ACC112 (cell line): ENCODE results near the gene ZNF496.
"Not testable (repeated sequence)": the region's sequence is repeated elsewhere in the genome, so short reads cannot be mapped to it uniquely, and the experiment has no call there.

ENCODE experiments used
- H2AFZ ChIP-seq: fragments of 200-600 bp; sonication (generic); one replicate; pipeline ENCODE4 v1.6.0; 2017; ENCODE audit warnings: antibody characterized with exemption, low read length; ENCODE audit not compliant: unreplicated experiment
- H3K27ac ChIP-seq: fragments of 200-600 bp; sonication (generic); 2 replicates; pipeline ENCODE4 v1.5.1; 2014; ENCODE audit warnings: low read depth, mild to moderate bottlenecking, antibody characterized with exemption, low read length, moderate library complexity
- H3K27me3 ChIP-seq: fragments of 200-600 bp; sonication (generic); 2 replicates; pipeline ENCODE4 v1.6.1; 2014; ENCODE audit warnings: mild to moderate bottlenecking, antibody characterized with exemption, low read length, moderate library complexity, mixed read lengths; ENCODE audit not compliant: insufficient read depth
- H3K36me3 ChIP-seq: fragments of 200-600 bp; sonication (generic); 2 replicates; pipeline ENCODE4 v1.6.1; 2016; ENCODE audit warnings: mild to moderate bottlenecking, antibody characterized with exemption, low read length, moderate library complexity, mixed read lengths; ENCODE audit not compliant: insufficient read depth
- H3K4me1 ChIP-seq: fragments of 200-600 bp; sonication (generic); one replicate; pipeline ENCODE4 v1.6.1; 2016; ENCODE audit warnings: low read length, mixed read lengths; ENCODE audit not compliant: insufficient read depth, unreplicated experiment, control insufficient read depth
- H3K4me3 ChIP-seq: fragments of 200-600 bp; sonication (generic); 2 replicates; pipeline ENCODE4 v1.5.1; 2014; ENCODE audit warnings: mild to moderate bottlenecking, low read depth, low read length
- H3K79me2 ChIP-seq: fragments of 200-600 bp; sonication (generic); one replicate; pipeline ENCODE4 v1.6.0; 2016; ENCODE audit warnings: low read length; ENCODE audit not compliant: control insufficient read depth, unreplicated experiment, insufficient read depth

The ZNF496 gene

GRCh38 chr1:247274605-247275256, 56.9 kb downstream of the ZNF496 start:
- no peak overlapping the region for H3K27ac ChIP-seq
- no peak overlapping the region for H3K4me3 ChIP-seq
- H2AFZ ChIP-seq = no peak overlapping the region
- H3K4me1 ChIP-seq = no peaks in the 10 kb centered on the region
- no peaks in the 10 kb centered on the region for H3K79me2 ChIP-seq
- no peaks in the 10 kb centered on the region for H3K27me3 ChIP-seq
- no peaks in the 10 kb centered on the region for H3K36me3 ChIP-seq

GRCh38 chr1:247273013-247273412, 58.7 kb downstream of the ZNF496 start:
- no peaks in the 10 kb centered on the region for H3K36me3 ChIP-seq
- no peaks in the 10 kb centered on the region for H3K4me1 ChIP-seq
- no peak overlapping the region for H3K27ac ChIP-seq
- no peaks in the 10 kb centered on the region for H3K27me3 ChIP-seq
- H3K4me3 ChIP-seq = no peak overlapping the region
- H3K79me2 ChIP-seq = no peaks in the 10 kb centered on the region
- no peak overlapping the region for H2AFZ ChIP-seq

- Histone ChIP-seq H3K4me3 (no peak overlapping the region), H3K27me3 (no peaks in the 10 kb centered on the region), H2AFZ (no peak overlapping the region), H3K36me3 (no peaks in the 10 kb centered on the region), H3K79me2 (no peaks in the 10 kb centered on the region), H3K4me1 (no peaks in the 10 kb centered on the region), H3K27ac (no peak overlapping the region)
Measured at GRCh38 chr1:247270003-247270402, 61.7 kb downstream of the ZNF496 start.

GRCh38 chr1:247269133-247269532, 62.5 kb downstream of the ZNF496 start:
- Histone ChIP-seq H3K79me2 (no peaks in the 10 kb centered on the region), H2AFZ (no peak overlapping the region), H3K4me3 (no peak overlapping the region), H3K27ac (no peak overlapping the region), H3K27me3 (0 out of 2 replicates have a peak, but pooled peaks cover 4% of the 10 kb centered on the region), H3K4me1 (no peaks in the 10 kb centered on the region), H3K36me3 (no peaks in the 10 kb centered on the region)

GRCh38 chr1:247268390-247269045, 63.1 kb downstream of the ZNF496 start:
- H3K4me3 ChIP-seq = no peak overlapping the region
- H2AFZ ChIP-seq = no peak overlapping the region
- no peaks in the 10 kb centered on the region for H3K79me2 ChIP-seq
- no peak overlapping the region for H3K27ac ChIP-seq
- peaks cover 7% of the 10 kb centered on the region; the same call in 1 of the 2 replicates for H3K27me3 ChIP-seq
- H3K36me3 ChIP-seq = no peaks in the 10 kb centered on the region
- H3K4me1 ChIP-seq = no peaks in the 10 kb centered on the region

- H3K79me2 ChIP-seq = no peaks in the 10 kb centered on the region
- H3K27me3 ChIP-seq = peaks cover 13% of the 10 kb centered on the region; the same call in 1 of the 2 replicates
- no peaks in the 10 kb centered on the region for H3K36me3 ChIP-seq
- no peak overlapping the region for H3K27ac ChIP-seq
- H3K4me3 ChIP-seq = no peak overlapping the region
- no peaks in the 10 kb centered on the region for H3K4me1 ChIP-seq
- H2AFZ ChIP-seq = no peak overlapping the region
Measured at GRCh38 chr1:247266053-247266452, 65.6 kb downstream of the ZNF496 start.

- not testable (repeated sequence) for H3K36me3 ChIP-seq, H3K4me3 ChIP-seq, H3K27ac ChIP-seq, H3K4me1 ChIP-seq, H2AFZ ChIP-seq, H3K79me2 ChIP-seq
- H3K27me3 ChIP-seq = peaks cover 16% of the 10 kb centered on the region
Measured at GRCh38 chr1:247255772-247256171, 75.9 kb downstream of the ZNF496 start, which contains the start of gene VN1R5. TSS of gene VN1R5 (plus strand) at chr1:247256072.

- H3K4me3 ChIP-seq = no peak overlapping the region
- no peak overlapping the region for H2AFZ ChIP-seq
- no peaks in the 10 kb centered on the region for H3K36me3 ChIP-seq
Measured at GRCh38 chr1:247247568-247247967, 84.1 kb downstream of the ZNF496 start.

More at GRCh38 chr1:247247568-247247967, 84.1 kb downstream of the ZNF496 start:
- Histone ChIP-seq H3K4me1 (no peaks in the 10 kb centered on the region), H3K27me3 (peaks cover 8% of the 10 kb centered on the region; the same call in 1 of the 2 replicates), H3K27ac (no peak overlapping the region), H3K79me2 (no peaks in the 10 kb centered on the region)
